Stimulated activated naive CD8-positive, alpha-beta T cell treated with anti-CD3 and anti-CD28 coated beads, Interleukin-15, Interleukin-2, amounts not matched to agents 100 ng/mL and 50 ng/mL, for 24 hours (primary cell): ENCODE results near the gene METTL9.
"Not testable (repeated sequence)": the region's sequence is repeated elsewhere in the genome, so short reads cannot be mapped to it uniquely, and the experiment has no call there.

ENCODE experiments used
- H3K27ac Mint-ChIP-seq: one replicate; pipeline ENCODE4 v1.8.0; 2021; ENCODE audit warnings: mild to moderate bottlenecking, mixed read lengths
- H3K27me3 Mint-ChIP-seq: one replicate; pipeline ENCODE4 v1.8.0; 2021; ENCODE audit warnings: mixed read lengths
- H3K36me3 Mint-ChIP-seq: one replicate; pipeline ENCODE4 v1.8.0; 2021; ENCODE audit warnings: low read depth, mixed read lengths
- H3K4me1 Mint-ChIP-seq: one replicate; pipeline ENCODE4 v1.8.0; 2021; ENCODE audit warnings: low read depth, mixed read lengths
- H3K4me3 Mint-ChIP-seq: one replicate; pipeline ENCODE4 v1.8.0; 2021; ENCODE audit warnings: mild to moderate bottlenecking, mixed read lengths
- H3K9me3 Mint-ChIP-seq: one replicate; pipeline ENCODE4 v1.8.0; 2021; ENCODE audit warnings: mixed read lengths

The METTL9 gene

GRCh38 chr16:21673469-21673868 lies 74.1 kb downstream of the METTL9 start:
- peaks cover 4% of the 10 kb centered on the region for H3K27me3 Mint-ChIP-seq
- H3K9me3 Mint-ChIP-seq: no peaks in the 10 kb centered on the region
- H3K27ac Mint-ChIP-seq: no peak overlapping the region
- no peak overlapping the region for H3K4me3 Mint-ChIP-seq
- H3K36me3 Mint-ChIP-seq: no peaks in the 10 kb centered on the region
- H3K4me1 Mint-ChIP-seq: no peaks in the 10 kb centered on the region

- H3K4me1 Mint-ChIP-seq, H3K36me3 Mint-ChIP-seq, H3K27ac Mint-ChIP-seq, H3K9me3 Mint-ChIP-seq, H3K4me3 Mint-ChIP-seq, H3K27me3 Mint-ChIP-seq: not testable (repeated sequence)
Observed at GRCh38 chr16:21674456-21674855, 75.1 kb downstream of the METTL9 start.

- not testable (repeated sequence) for H3K27ac Mint-ChIP-seq, H3K9me3 Mint-ChIP-seq, H3K4me1 Mint-ChIP-seq
Observed at GRCh38 chr16:21680714-21681113, 81.3 kb downstream of the METTL9 start.

GRCh38 chr16:21683184-21683583 lies 83.8 kb downstream of the METTL9 start:
- H3K27ac Mint-ChIP-seq: no peak overlapping the region
- H3K4me1 Mint-ChIP-seq: no peaks in the 10 kb centered on the region
- no peaks in the 10 kb centered on the region for H3K36me3 Mint-ChIP-seq
- H3K27me3 Mint-ChIP-seq: peaks cover 8% of the 10 kb centered on the region
- H3K4me3 Mint-ChIP-seq: no peak overlapping the region
- no peaks in the 10 kb centered on the region for H3K9me3 Mint-ChIP-seq

More at GRCh38 chr16:21680714-21681113, 81.3 kb downstream of the METTL9 start:
- H3K36me3 Mint-ChIP-seq, H3K4me3 Mint-ChIP-seq: not testable (repeated sequence)
- H3K27me3 Mint-ChIP-seq: peaks cover 12% of the 10 kb centered on the region

GRCh38 chr16:21684199-21684598 lies 84.8 kb downstream of the METTL9 start:
- H3K4me3 Mint-ChIP-seq: no peak overlapping the region
- H3K36me3 Mint-ChIP-seq: no peaks in the 10 kb centered on the region
- no peak overlapping the region for H3K27ac Mint-ChIP-seq
- H3K4me1 Mint-ChIP-seq: no peaks in the 10 kb centered on the region
- H3K27me3 Mint-ChIP-seq: peaks cover 4% of the 10 kb centered on the region
- no peaks in the 10 kb centered on the region for H3K9me3 Mint-ChIP-seq

- Mint-ChIP-seq H3K27me3 (peaks cover 4% of the 10 kb centered on the region), H3K4me1 (no peaks in the 10 kb centered on the region), H3K36me3 (no peaks in the 10 kb centered on the region), H3K4me3 (no peak overlapping the region), H3K9me3 (no peaks in the 10 kb centered on the region), H3K27ac (no peak overlapping the region)
Observed at GRCh38 chr16:21685034-21685455, 85.7 kb downstream of the METTL9 start.

- no peak overlapping the region for H3K27ac Mint-ChIP-seq
- H3K9me3 Mint-ChIP-seq: peaks cover 3% of the 10 kb centered on the region
- H3K36me3 Mint-ChIP-seq: no peaks in the 10 kb centered on the region
- no peak overlapping the region for H3K4me3 Mint-ChIP-seq
- H3K4me1 Mint-ChIP-seq: no peaks in the 10 kb centered on the region
- no peaks in the 10 kb centered on the region for H3K27me3 Mint-ChIP-seq
Observed at GRCh38 chr16:21689107-21689506, 89.7 kb downstream of the METTL9 start.

GRCh38 chr16:21690967-21691366 lies 91.6 kb downstream of the METTL9 start:
- H3K27ac Mint-ChIP-seq, H3K4me1 Mint-ChIP-seq, H3K4me3 Mint-ChIP-seq, H3K36me3 Mint-ChIP-seq, H3K27me3 Mint-ChIP-seq, H3K9me3 Mint-ChIP-seq: not testable (repeated sequence)

- Mint-ChIP-seq H3K4me3 (no peak overlapping the region), H3K4me1 (no peaks in the 10 kb centered on the region), H3K27me3 (no peaks in the 10 kb centered on the region), H3K9me3 (peaks cover 3% of the 10 kb centered on the region), H3K27ac (no peak overlapping the region), H3K36me3 (no peaks in the 10 kb centered on the region)
Observed at GRCh38 chr16:21694609-21695008, 95.2 kb downstream of the METTL9 start.

GRCh38 chr16:21697032-21697431 lies 97.7 kb downstream of the METTL9 start:
- Mint-ChIP-seq H3K27me3 (no peaks in the 10 kb centered on the region), H3K9me3 (no peaks in the 10 kb centered on the region), H3K4me3 (no peak overlapping the region), H3K27ac (no peak overlapping the region), H3K4me1 (no peaks in the 10 kb centered on the region), H3K36me3 (no peaks in the 10 kb centered on the region)

- Mint-ChIP-seq H3K4me1 (peaks cover 3% of the 10 kb centered on the region), H3K4me3 (no peak overlapping the region), H3K9me3 (no peaks in the 10 kb centered on the region), H3K27ac (no peak overlapping the region), H3K36me3 (no peaks in the 10 kb centered on the region), H3K27me3 (no peaks in the 10 kb centered on the region)
Observed at GRCh38 chr16:21698169-21699032, 99.0 kb downstream of the METTL9 start.

- no peaks in the 10 kb centered on the region for H3K27me3 Mint-ChIP-seq
- no peaks in the 10 kb centered on the region for H3K9me3 Mint-ChIP-seq
- no peak overlapping the region for H3K4me3 Mint-ChIP-seq
- H3K27ac Mint-ChIP-seq: no peak overlapping the region
- peaks cover 8% of the 10 kb centered on the region for H3K4me1 Mint-ChIP-seq
- H3K36me3 Mint-ChIP-seq: no peaks in the 10 kb centered on the region
Observed at GRCh38 chr16:21701271-21701670, 101.9 kb downstream of the METTL9 start.

- H3K9me3 Mint-ChIP-seq: no peaks in the 10 kb centered on the region
- H3K4me1 Mint-ChIP-seq: peaks cover 8% of the 10 kb centered on the region
- H3K36me3 Mint-ChIP-seq: no peaks in the 10 kb centered on the region
- H3K4me3 Mint-ChIP-seq: no peak overlapping the region
- H3K27me3 Mint-ChIP-seq: no peaks in the 10 kb centered on the region
- no peak overlapping the region for H3K27ac Mint-ChIP-seq
Observed at GRCh38 chr16:21702276-21702675, 102.9 kb downstream of the METTL9 start.

GRCh38 chr16:21703156-21703555 lies 103.8 kb downstream of the METTL9 start:
- Mint-ChIP-seq H3K36me3 (no peaks in the 10 kb centered on the region), H3K4me1 (peaks cover 8% of the 10 kb centered on the region), H3K4me3 (no peak overlapping the region), H3K27ac (no peak overlapping the region), H3K27me3 (no peaks in the 10 kb centered on the region), H3K9me3 (no peaks in the 10 kb centered on the region)

- Mint-ChIP-seq H3K9me3 (no peaks in the 10 kb centered on the region), H3K36me3 (no peaks in the 10 kb centered on the region), H3K4me1 (peaks cover 8% of the 10 kb centered on the region), H3K27me3 (no peaks in the 10 kb centered on the region), H3K4me3 (no peak overlapping the region), H3K27ac (no peak overlapping the region)
Observed at GRCh38 chr16:21703589-21704174, 104.3 kb downstream of the METTL9 start.

GRCh38 chr16:21704266-21704665 lies 104.9 kb downstream of the METTL9 start:
- no peaks in the 10 kb centered on the region for H3K9me3 Mint-ChIP-seq
- no peaks in the 10 kb centered on the region for H3K27me3 Mint-ChIP-seq
- no peaks in the 10 kb centered on the region for H3K36me3 Mint-ChIP-seq
- peaks cover 8% of the 10 kb centered on the region for H3K4me1 Mint-ChIP-seq
- H3K27ac Mint-ChIP-seq: no peak overlapping the region
- H3K4me3 Mint-ChIP-seq: no peak overlapping the region
